K562 (cell line): ENCODE data around the gene EMX1. TPM values are rescaled to one million over a fixed set of nuclear protein-coding genes. Genes with fewer than 3 reads are reported as not detected.

Source experiments
- ATAC-seq: fragments of 200-7000 bp; cut with Tn5 transposase; 3 replicates; pipeline ENCODE4 v1.9.1; 2020; ENCODE audit warnings: moderate library complexity
- BruUV-seq: library from RNA; stranded (reverse); fragments of 400-500 nt; replicated peaks from 2 replicates; lab custom pipeline; 2021; lab: Mats Ljungman, UMichigan
- CTCF ChIA-PET: fragments of 300-600 bp; formaldehyde crosslinking; extraction: SDS; loops from one replicate; lab custom pipeline; 2021; ENCODE audit warnings: low intra/inter-chr PET ratio; lab: Yijun Ruan, JAX
- POLR2A ChIA-PET: fragments of 300-600, 350-650 bp; sonication (Branson Sonifier 250); formaldehyde crosslinking; extraction: SDS; loops from one replicate; lab custom pipeline; 2021; ENCODE audit warnings: antibody characterized with exemption, inconsistent platforms; lab: Yijun Ruan, JAX
- DNase-seq, 4 experiments: peaks; one replicate each; pipeline versions ENCODE4 v3.0.0 to v3.0.0-alpha.2; 2011 to 2018; ENCODE audit warnings: low spot score in 3 of 4, mixed read lengths in 3 of 4; ENCODE audit errors: extremely low read depth in 1 of 4
- FAIRE-seq: peaks from 2 replicates; lab custom pipeline; 2011; peaks lifted over from hg19 to GRCh38; lab: Jason Lieb, UNC
- H2AFZ ChIP-seq: 2 replicates; pipeline ENCODE4 v1.6.0; 2011; ENCODE audit warnings: low read depth, low read length, control low read depth, inconsistent platforms
- H3K27ac ChIP-seq: fragments of 200-600 bp; 3 replicates; pipeline ENCODE4 v1.8.0; 2011; ENCODE audit warnings: low read depth, mild to moderate bottlenecking, control low read depth, inconsistent platforms, low read length, moderate library complexity, mixed read lengths; ENCODE audit errors: extremely low read depth
- H3K27me3 ChIP-seq, 2 experiments: fragments of 300-600 bp in 1 of 2; 2 replicates in 1 of 2; 3 replicates in 1 of 2; pipeline versions ENCODE4 v1.6.0 to v1.8.0; 2011; ENCODE audit warnings: inconsistent platforms in 2 of 2, low read length in 2 of 2, mild to moderate bottlenecking in 1 of 2, mixed read lengths in 1 of 2, moderate library complexity in 1 of 2; ENCODE audit not compliant: control insufficient read depth in 2 of 2, insufficient read depth in 2 of 2
- H3K36me3 ChIP-seq: fragments of 300-600 bp; 3 replicates; pipeline ENCODE4 v1.8.0; 2011; ENCODE audit warnings: mild to moderate bottlenecking, low read length, inconsistent platforms; ENCODE audit not compliant: control insufficient read depth, insufficient read depth
- H3K4me1 ChIP-seq, 2 experiments: fragments of 200-600 bp in 1 of 2; replicated peaks in 1 of 2; 2 replicates in 1 of 2; 3 replicates in 1 of 2; pipeline versions ENCODE4 v1.5.1 to v1.8.0; 2011; ENCODE audit warnings: inconsistent platforms in 2 of 2, low read length in 2 of 2, mild to moderate bottlenecking in 1 of 2, mixed read lengths in 1 of 2, moderate library complexity in 1 of 2; ENCODE audit not compliant: control insufficient read depth in 2 of 2, insufficient read depth in 2 of 2
- H3K4me2 ChIP-seq: 2 replicates; pipeline ENCODE4 v1.6.1; 2011; ENCODE audit warnings: low read length, control low read depth, inconsistent platforms, mixed read lengths; ENCODE audit not compliant: insufficient read depth
- H3K4me3 ChIP-seq: fragments of 200-600 bp; sonication (generic), shearing (Covaris generic); 2 replicates; pipeline ENCODE4 v1.5.1; 2016; ENCODE audit warnings: control low read depth, inconsistent platforms
- H3K79me2 ChIP-seq: fragments of 200-600 bp; 3 replicates; pipeline ENCODE4 v1.8.0; 2011; ENCODE audit warnings: low read length, inconsistent platforms; ENCODE audit not compliant: control insufficient read depth, insufficient read depth
- H3K9ac ChIP-seq, 2 experiments: 2 replicates each; pipeline versions ENCODE4 v1.6.0 to v1.6.1; 2011; ENCODE audit warnings: low read depth in 2 of 2, low read length in 2 of 2, control low read depth in 1 of 2, inconsistent platforms in 1 of 2, mild to moderate bottlenecking in 1 of 2, mixed read lengths in 1 of 2; ENCODE audit not compliant: insufficient read depth in 1 of 2
- H3K9me1 ChIP-seq: one replicate; pipeline ENCODE4 v1.6.0; 2011; ENCODE audit warnings: inconsistent platforms, mild to moderate bottlenecking, low read length, moderate library complexity; ENCODE audit not compliant: control insufficient read depth, insufficient read depth
- H3K9me3 ChIP-seq: replicated peaks from 2 replicates; pipeline ENCODE4 v1.5.1; 2011; ENCODE audit warnings: low read depth, low read length, inconsistent platforms; ENCODE audit not compliant: control insufficient read depth, insufficient read depth
- H4K20me1 ChIP-seq: replicated peaks from 2 replicates; pipeline ENCODE4 v1.6.1; 2011; ENCODE audit warnings: low read length, inconsistent platforms, mixed read lengths; ENCODE audit not compliant: control insufficient read depth, insufficient read depth
- FOXJ3 ChIP-seq: sonication (generic); formaldehyde crosslinking; IDR thresholded peaks from 2 replicates; pipeline ENCODE4 v1.4.0; 2020; ENCODE audit warnings: mild to moderate bottlenecking, missing genetic modification reagents
- HMG20A ChIP-seq: fragments of 450-650 bp; formaldehyde crosslinking; conservative IDR thresholded peaks from 2 replicates; pipeline ENCODE4 v1.4.0; 2020; ENCODE audit warnings: mild to moderate bottlenecking, mixed read lengths
- PRPF4 ChIP-seq: fragments of 200-400 bp; formaldehyde crosslinking; IDR thresholded peaks from one replicate; pipeline ENCODE4 v1.6.1; 2017; ENCODE audit warnings: low read length, low read depth, mild to moderate bottlenecking; ENCODE audit not compliant: insufficient read depth, poor library complexity, severe bottlenecking
- WGBS: fragments of 100-300 bp; shearing (Covaris generic); methylation state at CpG from one replicate; pipeline ENCODE4 v1.1.6; 2016; ENCODE audit warnings: low coverage, mixed read lengths; ENCODE audit not compliant: insufficient coverage; ENCODE audit errors: missing lambda C conversion rate; 5-methylcytosine and 5-hydroxymethylcytosine counted together
- in situ Hi-C: fragments of 300-500 bp; cut with MboI; formaldehyde crosslinking; loops from 4 replicates; pipeline ENCODE4 v1.15.0; 2018; ENCODE audit warnings: inconsistent platforms, mixed read lengths
- intact Hi-C: fragments of 100-400 bp; cut with micrococcal nuclease; formaldehyde crosslinking; loops from 2 replicates; pipeline ENCODE4 v1.14.2; 2022
- polyA plus RNA-seq, 8 experiments: library from polyadenylated mRNA; depleted of rRNA in 4 of 8; stranded (reverse) in 5 of 8; unstranded in 3 of 8; fragments of >200 nt; fragmentation: Nextera tagmentation in 2 of 8; fragmentation: Illumina TruSeq in 1 of 8; extraction: Ambion mirVana in 2 of 8; extraction: Trizol in 1 of 8; gene quantifications; 2 replicates each; pipeline versions ENCODE4 v1.2.1 to v1.2.3, GENCODE V29; 2011 to 2014; ENCODE audit warnings: inconsistent platforms in 1 of 8, missing spikeins in 1 of 8
- total RNA-seq, 7 experiments: library from RNA; depleted of rRNA in 6 of 7; stranded (reverse); fragments of >200 nt in 6 of 7; fragmentation: Illumina TruSeq in 2 of 7; extraction: Trizol in 2 of 7; gene quantifications; 2 replicates each; pipeline versions ENCODE4 v1.2.1 to v1.2.3, GENCODE V29; 2011 to 2021; ENCODE audit warnings: low replicate concordance in 1 of 7
- TF ChIP-seq, protein P1 (sequence below): fragments of 450-650 bp; IDR thresholded peaks from 2 replicates; pipeline ENCODE4 v1.6.1; 2016; ENCODE audit warnings: low read depth, mild to moderate bottlenecking, moderate library complexity
- TF ChIP-seq, protein P2 (sequence below): fragments of 450-650 bp; IDR thresholded peaks from 2 replicates; pipeline ENCODE4 v1.6.1; 2016; ENCODE audit warnings: antibody characterized with exemption

Gene EMX1
- total and polyA plus RNA-seq, 9 of the 15 experiments (the other 6 are each of a cell fraction or from before 2014, with no cell fraction given): 0.10 to 0.32 (median 0.21) TPM; not detected in 6

DNA sequence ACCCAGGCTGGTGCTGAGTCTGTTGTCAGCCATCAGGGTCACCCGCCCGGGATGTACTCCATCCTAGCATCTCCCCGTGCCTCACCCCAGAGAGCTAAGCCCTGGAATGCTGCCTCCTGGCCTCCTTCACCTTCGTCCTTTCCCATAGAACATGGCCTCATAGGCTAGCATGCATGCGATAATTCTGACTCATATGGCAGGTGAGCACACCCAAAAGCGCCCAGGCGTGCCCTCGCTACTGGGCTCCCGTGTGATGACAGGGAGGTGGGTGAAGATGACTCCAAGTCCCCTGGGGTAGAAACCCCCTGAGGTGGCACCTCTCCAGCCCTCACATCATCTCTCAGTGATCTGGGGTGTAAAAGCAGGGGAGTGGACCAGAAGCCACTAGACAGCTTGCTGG is 22.8 kb upstream of the EMX1 start:
- 37% methylated on average over 7 of the region's 9 CpGs for WGBS
- CTCF ChIA-PET: interaction anchor here (2.3 to 6.2 kb wide), 4 partner anchors 79 to 282 kb away, joined by 11 to 56 read pairs (median 21); no protein-coding TSS in a partner anchor
- FAIRE-seq: no peak
- Histone ChIP-seq H3K27me3 (peaks cover 4 to 45% of the 10 kb centered on the region in 2 experiments; a peak in 3 of 5 replicates), H3K4me3 (no peak overlapping the region), H3K27ac (no peak overlapping the region)
- TF ChIP-seq PRPF4 (no peak), FOXJ3 (CRISPR knock-in tag) (no peak), HMG20A (CRISPR knock-in tag) (no peak)
- TF ChIP-seq, protein P1, sequence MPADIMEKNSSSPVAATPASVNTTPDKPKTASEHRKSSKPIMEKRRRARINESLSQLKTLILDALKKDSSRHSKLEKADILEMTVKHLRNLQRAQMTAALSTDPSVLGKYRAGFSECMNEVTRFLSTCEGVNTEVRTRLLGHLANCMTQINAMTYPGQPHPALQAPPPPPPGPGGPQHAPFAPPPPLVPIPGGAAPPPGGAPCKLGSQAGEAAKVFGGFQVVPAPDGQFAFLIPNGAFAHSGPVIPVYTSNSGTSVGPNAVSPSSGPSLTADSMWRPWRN: no peak
- TF ChIP-seq, protein P2, sequence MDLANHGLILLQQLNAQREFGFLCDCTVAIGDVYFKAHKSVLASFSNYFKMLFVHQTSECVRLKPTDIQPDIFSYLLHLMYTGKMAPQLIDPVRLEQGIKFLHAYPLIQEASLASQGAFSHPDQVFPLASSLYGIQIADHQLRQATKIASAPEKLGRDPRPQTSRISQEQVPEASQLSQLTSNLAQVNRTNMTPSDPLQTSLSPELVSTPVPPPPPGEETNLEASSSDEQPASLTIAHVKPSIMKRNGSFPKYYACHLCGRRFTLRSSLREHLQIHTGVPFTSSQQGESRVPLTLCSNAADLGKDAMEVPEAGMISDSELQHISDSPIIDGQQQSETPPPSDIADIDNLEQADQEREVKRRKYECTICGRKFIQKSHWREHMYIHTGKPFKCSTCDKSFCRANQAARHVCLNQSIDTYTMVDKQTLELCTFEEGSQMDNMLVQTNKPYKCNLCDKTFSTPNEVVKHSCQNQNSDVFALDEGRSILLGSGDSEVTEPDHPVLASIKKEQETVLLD: no peak
- TF ChIP-seq, all 486 proteins: peak for 0
- intact Hi-C loops (loop anchor here (5.0 kb wide), 1 partner anchor 178 kb away; the partner anchor contains the start of gene SFXN5), in situ Hi-C loops (loop anchor here (5.0 kb wide), 2 partner anchors 43 to 268 kb away; no protein-coding TSS in a partner anchor)
- DNase-seq (no peak), ATAC-seq (no peak)
- Histone ChIP-seq H3K9ac (no peak overlapping the region), H3K4me2 (no peak overlapping the region), H4K20me1 (peaks cover 11% of the 10 kb centered on the region), H3K4me1 (peaks cover 0 to 5% of the 10 kb centered on the region in 2 experiments; a peak in 1 of 5 replicates), H3K36me3 (peaks cover 19% of the 10 kb centered on the region; the same call in 1 of the 3 replicates), H3K9me1 (no peaks in the 10 kb centered on the region), H3K9me3 (no peaks in the 10 kb centered on the region), H2AFZ (no peak overlapping the region), H3K79me2 (no peaks in the 10 kb centered on the region)
- POLR2A ChIA-PET: no interaction called here
- BruUV-seq: no TSS peak
